PFSK-1 (cell line): ENCODE data around the gene GOLIM4.

Experiments
- REST ChIP-seq, 2 experiments: IDR thresholded peaks; 2 replicates each; pipeline versions ENCODE4 v1.6.1 to v1.8.0; 2011 to 2012; ENCODE audit warnings: low read depth in 2 of 2, low read length in 2 of 2, control low read depth in 1 of 2, inconsistent platforms in 1 of 2, mild to moderate bottlenecking in 1 of 2, moderate library complexity in 1 of 2; ENCODE audit not compliant: insufficient read depth in 1 of 2
- SIN3A ChIP-seq: IDR thresholded peaks from 2 replicates; pipeline ENCODE4 v1.6.1; 2012; ENCODE audit warnings: mild to moderate bottlenecking, low read length, moderate library complexity, borderline replicate concordance; ENCODE audit not compliant: insufficient read depth

- no peak for TF ChIP-seq SIN3A
- TF ChIP-seq REST (IDR thresholded peaks at IDR 0.05; ENCODE audit: insufficient read depth in 1 of 2, low read depth in 2 of 2, low read length in 2 of 2): no peak
Measured at GRCh38 chr3:168077091-168077490, 18.6 kb downstream of the GOLIM4 start.
